Bronchial epithelial cell (primary cell): ENCODE results near the gene KLRF2. TPM values are rescaled to one million over a fixed set of nuclear protein-coding genes. Genes with fewer than 3 reads are reported as not detected.

Source experiments
- DNase-seq: peaks from one replicate; pipeline ENCODE4 v3.0.0-alpha.2; 2010; ENCODE audit warnings: low read depth
- FAIRE-seq: peaks from 2 replicates; lab custom pipeline; 2011; peaks lifted over from hg19 to GRCh38; lab: Jason Lieb, UNC
- H3K27me3 ChIP-seq: 2 replicates; pipeline ENCODE4 v1.5.1; 2011; ENCODE audit warnings: low read length; ENCODE audit not compliant: control insufficient read depth, insufficient read depth
- H3K36me3 ChIP-seq: 2 replicates; pipeline ENCODE4 v1.5.1; 2011; ENCODE audit warnings: low read length; ENCODE audit not compliant: control insufficient read depth, insufficient read depth
- H3K4me3 ChIP-seq: 2 replicates; pipeline ENCODE4 v1.5.1; 2011; ENCODE audit warnings: mild to moderate bottlenecking, low read depth, low read length, control low read depth
- total RNA-seq: library from RNA; depleted of rRNA; stranded (reverse); fragments of >200 nt; gene quantifications from 2 replicates; pipeline ENCODE4 v1.2.1, GENCODE V29; 2014
- TF ChIP-seq, protein P1 (sequence below): IDR thresholded peaks from 2 replicates; pipeline ENCODE4 v1.5.1; 2011; ENCODE audit warnings: mild to moderate bottlenecking, moderate library complexity, low read length, control low read depth, inconsistent platforms; ENCODE audit not compliant: insufficient read depth, severe bottlenecking

KLRF2 gene, protein sequence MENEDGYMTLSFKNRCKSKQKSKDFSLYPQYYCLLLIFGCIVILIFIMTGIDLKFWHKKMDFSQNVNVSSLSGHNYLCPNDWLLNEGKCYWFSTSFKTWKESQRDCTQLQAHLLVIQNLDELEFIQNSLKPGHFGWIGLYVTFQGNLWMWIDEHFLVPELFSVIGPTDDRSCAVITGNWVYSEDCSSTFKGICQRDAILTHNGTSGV
- not detected in 2 replicates for total RNA-seq

DNA sequence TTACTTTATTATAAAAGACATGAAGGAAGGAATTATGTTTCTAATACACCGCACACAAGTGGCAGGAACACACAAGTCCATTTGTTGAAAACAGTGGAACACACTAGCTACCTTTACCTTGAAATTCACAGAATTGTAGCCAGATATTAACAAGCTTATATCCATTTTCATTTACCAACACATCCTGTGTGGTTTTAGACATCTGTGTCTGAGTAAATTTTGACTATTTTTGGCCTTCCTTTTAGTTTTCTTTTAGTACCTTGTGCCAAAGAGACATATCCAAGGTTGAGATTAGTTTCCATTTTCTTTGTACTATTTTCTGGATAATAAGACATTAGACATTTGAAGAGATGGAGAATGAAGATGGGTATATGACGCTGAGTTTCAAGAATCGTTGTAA is at the start of gene KLRF2:
TSS of gene KLRF2 (plus strand) at position 244 of the 400 bp plus-strand sequence. CDS start at position 351, 107 bp downstream.
- FAIRE-seq (no peak), DNase-seq (no peak)
- TF ChIP-seq, protein P1, sequence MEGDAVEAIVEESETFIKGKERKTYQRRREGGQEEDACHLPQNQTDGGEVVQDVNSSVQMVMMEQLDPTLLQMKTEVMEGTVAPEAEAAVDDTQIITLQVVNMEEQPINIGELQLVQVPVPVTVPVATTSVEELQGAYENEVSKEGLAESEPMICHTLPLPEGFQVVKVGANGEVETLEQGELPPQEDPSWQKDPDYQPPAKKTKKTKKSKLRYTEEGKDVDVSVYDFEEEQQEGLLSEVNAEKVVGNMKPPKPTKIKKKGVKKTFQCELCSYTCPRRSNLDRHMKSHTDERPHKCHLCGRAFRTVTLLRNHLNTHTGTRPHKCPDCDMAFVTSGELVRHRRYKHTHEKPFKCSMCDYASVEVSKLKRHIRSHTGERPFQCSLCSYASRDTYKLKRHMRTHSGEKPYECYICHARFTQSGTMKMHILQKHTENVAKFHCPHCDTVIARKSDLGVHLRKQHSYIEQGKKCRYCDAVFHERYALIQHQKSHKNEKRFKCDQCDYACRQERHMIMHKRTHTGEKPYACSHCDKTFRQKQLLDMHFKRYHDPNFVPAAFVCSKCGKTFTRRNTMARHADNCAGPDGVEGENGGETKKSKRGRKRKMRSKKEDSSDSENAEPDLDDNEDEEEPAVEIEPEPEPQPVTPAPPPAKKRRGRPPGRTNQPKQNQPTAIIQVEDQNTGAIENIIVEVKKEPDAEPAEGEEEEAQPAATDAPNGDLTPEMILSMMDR, result no peak
- Histone ChIP-seq H3K4me3 (no peak within 1 kb of the TSS), H3K36me3 (no peaks in the 10 kb centered on the region), H3K27me3 (no peaks in the 10 kb centered on the region)

DNA sequence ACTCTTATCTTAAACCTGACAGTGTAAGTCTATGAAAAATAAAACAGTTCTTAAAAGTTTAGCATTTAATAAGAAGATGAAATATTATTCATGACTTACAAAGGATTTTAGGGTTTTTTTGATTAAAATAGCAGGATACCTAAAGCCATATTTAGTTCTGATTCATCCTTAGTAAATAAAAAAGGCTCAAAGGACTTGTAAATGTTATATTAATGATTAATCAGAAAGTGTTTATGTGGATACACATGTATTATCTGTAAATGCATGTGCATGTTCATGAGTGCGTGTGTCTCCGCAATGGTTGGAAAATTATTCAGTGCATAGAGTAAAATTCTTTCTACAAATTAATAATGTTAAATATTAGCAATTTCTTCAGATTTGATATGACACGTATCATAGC is 49.6 kb upstream of the KLRF2 start:
- TF ChIP-seq, protein P1, result no peak
- no peak overlapping the region for H3K4me3 ChIP-seq
- no peak for FAIRE-seq
- no peaks in the 10 kb centered on the region for H3K27me3 ChIP-seq
- no peak for DNase-seq
- no peaks in the 10 kb centered on the region for H3K36me3 ChIP-seq

DNA sequence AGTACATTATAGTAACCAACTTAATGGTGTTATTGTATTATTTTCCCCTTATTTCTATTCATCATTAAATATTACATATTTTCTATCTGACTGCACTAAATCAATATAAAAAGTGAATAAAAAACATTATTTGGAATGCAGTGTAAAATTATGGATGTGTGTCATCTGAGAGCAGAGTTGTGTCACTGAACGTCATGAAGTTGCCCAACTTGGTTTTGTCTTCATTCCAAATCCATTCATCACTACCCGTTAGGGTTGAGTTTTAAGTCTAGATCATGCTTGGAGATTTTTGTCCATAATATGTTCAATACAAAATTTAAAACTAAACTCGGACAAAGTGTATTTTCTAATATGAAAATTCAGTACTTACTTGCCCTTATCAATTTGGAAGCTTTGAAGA is 37.9 kb upstream of the KLRF2 start:
- FAIRE-seq (no peak), DNase-seq (peak; percentile 38)
- H3K36me3 ChIP-seq, result no peaks in the 10 kb centered on the region
- TF ChIP-seq, protein P1, result no peak
- H3K4me3 ChIP-seq, result no peak overlapping the region
- H3K27me3 ChIP-seq, result no peaks in the 10 kb centered on the region

DNA sequence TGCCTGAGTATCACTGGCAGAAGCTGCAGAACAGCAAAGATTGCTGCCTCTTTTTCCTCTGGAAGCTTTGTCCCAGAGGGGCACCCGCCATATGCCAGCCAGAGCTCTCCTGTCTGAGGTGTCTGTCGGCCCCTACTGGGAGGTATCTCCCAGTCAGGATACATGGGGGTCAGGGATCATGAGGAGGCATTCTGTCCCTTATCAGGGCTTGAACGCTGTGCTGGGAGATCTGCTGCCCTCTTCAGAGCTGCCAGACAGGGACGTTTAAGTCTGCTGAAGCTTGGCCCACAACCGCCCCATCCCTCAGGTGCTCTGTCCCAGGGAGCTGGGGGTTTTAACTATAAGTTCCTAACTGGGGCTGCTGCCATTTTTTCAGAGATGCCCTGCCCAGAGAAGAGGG is 32.4 kb upstream of the KLRF2 start:
- Histone ChIP-seq H3K36me3 (no peaks in the 10 kb centered on the region), H3K27me3 (no peaks in the 10 kb centered on the region), H3K4me3 (no peak overlapping the region)
- FAIRE-seq (no peak), DNase-seq (no peak)
- TF ChIP-seq, protein P1, result no peak

DNA sequence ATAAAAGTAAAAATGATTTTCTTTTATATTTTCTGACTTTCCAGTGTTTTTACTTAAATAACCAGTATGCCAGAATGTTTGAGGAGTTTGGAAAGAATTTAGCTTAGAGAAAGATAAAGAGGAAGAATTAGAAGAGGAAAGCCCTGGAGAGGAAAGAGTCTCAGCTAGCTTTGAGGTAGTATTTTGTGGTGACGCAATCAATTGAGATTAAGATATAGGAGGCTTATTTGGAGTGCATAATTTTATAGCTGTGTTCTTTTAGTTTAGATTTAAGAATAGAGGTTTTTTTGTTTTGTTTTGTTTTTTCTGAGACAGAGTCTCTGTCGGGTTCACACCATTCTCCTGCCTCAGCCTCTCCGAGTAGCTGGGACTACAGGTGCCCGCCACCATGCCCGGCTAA is 30.2 kb upstream of the KLRF2 start:
- Histone ChIP-seq H3K27me3 (no peaks in the 10 kb centered on the region), H3K4me3 (no peak overlapping the region), H3K36me3 (no peaks in the 10 kb centered on the region)
- FAIRE-seq, result no peak
- no peak for DNase-seq
- TF ChIP-seq, protein P1, result no peak

DNA sequence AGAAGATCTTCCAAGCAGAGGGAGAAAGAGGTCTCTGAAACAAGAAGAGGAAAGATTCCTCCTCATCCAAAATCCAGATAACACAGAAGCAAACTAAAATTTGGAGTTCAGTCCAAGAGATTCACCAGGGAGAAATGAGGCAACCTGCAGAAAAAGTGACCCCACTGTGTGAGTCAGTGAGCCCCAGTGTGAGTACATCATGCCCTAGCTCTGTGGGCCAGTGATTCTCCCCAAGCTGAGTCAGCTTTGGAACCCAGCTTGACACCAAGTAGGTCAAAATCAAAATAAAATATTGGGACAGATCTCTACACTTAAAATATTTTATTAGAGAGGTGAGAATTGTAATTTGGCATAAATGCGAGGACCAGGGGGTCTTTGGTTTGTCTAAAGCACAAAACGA is 29.4 kb upstream of the KLRF2 start:
- DNase-seq (peak; percentile 13), FAIRE-seq (no peak)
- TF ChIP-seq, protein P1, result no peak
- H3K27me3 ChIP-seq, result no peaks in the 10 kb centered on the region
- no peak overlapping the region for H3K4me3 ChIP-seq
- H3K36me3 ChIP-seq, result no peaks in the 10 kb centered on the region
